ENCODE data around the gene UGT8.
A peak's percentile ranks its signal among the peaks of the same experiment; 100 is the strongest.
"Not testable (repeated sequence)": the region's sequence is repeated elsewhere in the genome, so short reads cannot be mapped to it uniquely, and the experiment has no call there.

UGT8 gene

DNA sequence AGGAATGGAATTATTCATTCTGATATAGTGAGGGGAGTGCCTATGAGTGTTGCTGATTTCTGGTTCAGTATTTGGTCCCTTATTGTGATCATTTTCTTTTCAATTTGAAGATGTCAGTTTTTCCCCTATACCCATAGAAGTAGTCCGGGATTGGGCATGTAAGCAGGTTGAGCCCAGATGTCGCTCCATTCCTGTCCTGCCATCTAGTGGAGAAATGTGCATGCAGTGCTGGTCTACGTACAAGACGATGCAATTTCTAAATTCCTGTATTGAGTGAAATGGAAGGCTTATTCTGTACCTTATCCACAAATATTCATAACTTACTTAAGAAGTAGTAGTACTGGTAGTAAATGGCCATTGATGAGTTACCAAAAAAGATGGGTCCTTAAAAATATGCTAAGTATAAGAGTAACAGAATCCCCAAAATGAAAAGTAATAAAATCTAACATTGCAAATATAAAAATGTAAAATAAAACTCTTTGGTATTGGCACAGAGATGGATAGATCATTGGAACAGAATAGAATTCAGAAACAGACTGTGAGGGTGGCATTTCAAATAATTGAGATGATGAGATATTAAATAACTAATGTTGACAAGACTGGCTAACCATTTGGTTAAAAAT, 60.9 kb downstream of the UGT8 start:
- no peak overlapping the region for H2AFZ ChIP-seq (ENCODE audit: low read depth, low read length)
- WGBS: 0% methylated on average over 1 of the region's 4 CpGs
- H3K9me3 ChIP-seq (ENCODE audit: control insufficient read depth, low read length): no peaks in the 10 kb centered on the region
- no peaks in the 10 kb centered on the region for H3K27me3 ChIP-seq (ENCODE audit: control insufficient read depth in 1 of 2, insufficient read depth in 1 of 2, low read length in 2 of 2)
- H3K18ac ChIP-seq (ENCODE audit: low read depth in 1 of 2, low read length in 2 of 2): no peak overlapping the region
- no peak overlapping the region for H4K8ac ChIP-seq (ENCODE audit: low read length)
- peak; percentile 60 for DNase-seq
- no peak overlapping the region for H4K91ac ChIP-seq (ENCODE audit: low read length)
- H2BK12ac ChIP-seq (ENCODE audit: low read length in 2 of 2): no peak overlapping the region
- H3K79me1 ChIP-seq (replicated peaks; ENCODE audit: low read length, poor library complexity, severe bottlenecking): peaks cover 1% of the 10 kb centered on the region
- H3K27ac ChIP-seq (ENCODE audit: low read length, poor library complexity, severe bottlenecking): no peak overlapping the region
- no peak overlapping the region for H2AK5ac ChIP-seq (ENCODE audit: low read length, severe bottlenecking)
- H3K4me1 ChIP-seq (ENCODE audit: control insufficient read depth, insufficient read depth, low read depth, low read length): no peaks in the 10 kb centered on the region
- no peak overlapping the region for H2BK120ac ChIP-seq (ENCODE audit: low read depth, low read length)
- no peak overlapping the region for H3K4me2 ChIP-seq (ENCODE audit: low read length, poor library complexity, severe bottlenecking)
- H3K23ac ChIP-seq (ENCODE audit: low read length in 2 of 2): no peak overlapping the region
- no peak overlapping the region for H2BK5ac ChIP-seq (ENCODE audit: low read depth, low read length, poor library complexity, severe bottlenecking)
- no peak overlapping the region for H3K4ac ChIP-seq (ENCODE audit: low read depth in 1 of 2, low read length in 2 of 2)
- H3K4me3 ChIP-seq (ENCODE audit: insufficient read depth in 1 of 2, low read depth in 1 of 2, low read length in 2 of 2): no peak overlapping the region
- no peaks in the 10 kb centered on the region for H3K36me3 ChIP-seq (ENCODE audit: control insufficient read depth in 1 of 2, insufficient read depth in 2 of 2, low read depth in 1 of 2, low read length in 2 of 2)
- H2BK15ac ChIP-seq (ENCODE audit: low read depth, poor library complexity, severe bottlenecking): no peak overlapping the region
- H3K14ac ChIP-seq (ENCODE audit: low read length in 2 of 2): no peak overlapping the region
- H3K9ac ChIP-seq (ENCODE audit: low read length): no peak overlapping the region

DNA sequence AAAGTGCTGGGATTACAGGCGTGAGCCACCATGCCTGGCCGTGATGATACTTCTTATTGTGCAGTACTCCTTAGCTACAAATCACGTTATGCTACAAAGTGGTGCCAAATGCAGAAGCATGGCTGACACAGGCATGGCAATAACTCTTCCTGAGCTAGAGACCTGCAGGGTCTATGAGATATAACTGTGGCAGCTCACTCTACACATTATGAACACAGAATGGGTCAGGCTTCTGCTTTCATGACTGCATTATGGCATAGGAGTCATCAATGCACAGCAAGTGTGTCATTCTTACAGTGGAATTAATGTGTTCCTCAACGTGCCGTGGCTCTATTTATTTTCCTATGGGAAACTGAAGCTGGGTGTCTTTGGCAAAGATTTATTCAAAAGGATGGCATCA, 64.5 kb downstream of the UGT8 start:
- no peak overlapping the region for H3K27ac ChIP-seq (ENCODE audit: low read length, poor library complexity, severe bottlenecking)
- no peak overlapping the region for H2BK5ac ChIP-seq (ENCODE audit: low read depth, low read length, poor library complexity, severe bottlenecking)
- DNase-seq: no peak
- no peak overlapping the region for H2BK15ac ChIP-seq (ENCODE audit: low read depth, poor library complexity, severe bottlenecking)
- no peak overlapping the region for H4K91ac ChIP-seq (ENCODE audit: low read length)
- H4K8ac ChIP-seq (ENCODE audit: low read length): no peak overlapping the region
- H3K4me2 ChIP-seq (ENCODE audit: low read length, poor library complexity, severe bottlenecking): no peak overlapping the region
- no peaks in the 10 kb centered on the region for H3K9me3 ChIP-seq (ENCODE audit: control insufficient read depth, low read length)
- no peak overlapping the region for H3K9ac ChIP-seq (ENCODE audit: low read length)
- H2AFZ ChIP-seq (ENCODE audit: low read depth, low read length): no peak overlapping the region
- no peak overlapping the region for H3K18ac ChIP-seq (ENCODE audit: low read depth in 1 of 2, low read length in 2 of 2)
- no peak overlapping the region for H3K4ac ChIP-seq (ENCODE audit: low read depth in 1 of 2, low read length in 2 of 2)
- H3K27me3 ChIP-seq (ENCODE audit: control insufficient read depth in 1 of 2, insufficient read depth in 1 of 2, low read length in 2 of 2): no peaks in the 10 kb centered on the region
- no peak overlapping the region for H2BK12ac ChIP-seq (ENCODE audit: low read length in 2 of 2)
- no peak overlapping the region for H3K23ac ChIP-seq (ENCODE audit: low read length in 2 of 2)
- H2AK5ac ChIP-seq (ENCODE audit: low read length, severe bottlenecking): no peak overlapping the region
- WGBS: 94% methylated on average over 5 of the region's 5 CpGs
- H2BK120ac ChIP-seq (ENCODE audit: low read depth, low read length): no peak overlapping the region
- H3K4me3 ChIP-seq (ENCODE audit: insufficient read depth in 1 of 2, low read depth in 1 of 2, low read length in 2 of 2): no peak overlapping the region
- H3K79me1 ChIP-seq (replicated peaks; ENCODE audit: low read length, poor library complexity, severe bottlenecking): no peaks in the 10 kb centered on the region
- no peaks in the 10 kb centered on the region for H3K36me3 ChIP-seq (ENCODE audit: control insufficient read depth in 1 of 2, insufficient read depth in 2 of 2, low read depth in 1 of 2, low read length in 2 of 2)
- H3K14ac ChIP-seq (ENCODE audit: low read length in 2 of 2): no peak overlapping the region
- no peaks in the 10 kb centered on the region for H3K4me1 ChIP-seq (ENCODE audit: control insufficient read depth, insufficient read depth, low read depth, low read length)

DNA sequence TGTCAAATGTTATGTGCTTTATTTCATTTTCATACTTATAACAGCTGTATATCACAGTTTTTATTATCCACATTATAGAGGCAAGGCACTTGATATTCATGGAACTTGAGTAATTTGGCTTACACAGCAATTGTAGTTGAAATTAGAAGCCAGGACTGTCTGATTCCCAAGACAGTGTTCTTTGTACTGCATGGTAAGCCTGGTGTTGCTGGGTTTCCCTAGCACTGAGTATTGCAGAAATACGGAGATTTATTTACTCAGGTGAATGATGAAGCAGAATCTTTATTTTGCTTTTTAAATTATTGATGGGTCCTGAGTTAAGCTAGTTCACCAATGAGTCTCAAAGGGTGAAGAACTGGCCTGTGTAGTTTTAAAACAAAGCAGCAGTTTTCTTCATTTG, 70.0 kb downstream of the UGT8 start:
- 84% methylated on average over 1 of the region's 1 CpG for WGBS
- H3K18ac ChIP-seq (ENCODE audit: low read depth in 1 of 2, low read length in 2 of 2): no peak overlapping the region
- no peak overlapping the region for H4K91ac ChIP-seq (ENCODE audit: low read length)
- no peak overlapping the region for H4K8ac ChIP-seq (ENCODE audit: low read length)
- no peaks in the 10 kb centered on the region for H3K9me3 ChIP-seq (ENCODE audit: control insufficient read depth, low read length)
- DNase-seq: no peak
- no peak overlapping the region for H2AK5ac ChIP-seq (ENCODE audit: low read length, severe bottlenecking)
- no peak overlapping the region for H2BK15ac ChIP-seq (ENCODE audit: low read depth, poor library complexity, severe bottlenecking)
- no peak overlapping the region for H2BK5ac ChIP-seq (ENCODE audit: low read depth, low read length, poor library complexity, severe bottlenecking)
- H3K23ac ChIP-seq (ENCODE audit: low read length in 2 of 2): no peak overlapping the region
- no peaks in the 10 kb centered on the region for H3K4me1 ChIP-seq (ENCODE audit: control insufficient read depth, insufficient read depth, low read depth, low read length)
- no peaks in the 10 kb centered on the region for H3K36me3 ChIP-seq (ENCODE audit: control insufficient read depth in 1 of 2, insufficient read depth in 2 of 2, low read depth in 1 of 2, low read length in 2 of 2)
- H3K4me2 ChIP-seq (ENCODE audit: low read length, poor library complexity, severe bottlenecking): no peak overlapping the region
- no peak overlapping the region for H3K4ac ChIP-seq (ENCODE audit: low read depth in 1 of 2, low read length in 2 of 2)
- H2AFZ ChIP-seq (ENCODE audit: low read depth, low read length): no peak overlapping the region
- H3K79me1 ChIP-seq (replicated peaks; ENCODE audit: low read length, poor library complexity, severe bottlenecking): no peaks in the 10 kb centered on the region
- H3K27me3 ChIP-seq (ENCODE audit: control insufficient read depth in 1 of 2, insufficient read depth in 1 of 2, low read length in 2 of 2): no peaks in the 10 kb centered on the region
- no peak overlapping the region for H2BK12ac ChIP-seq (ENCODE audit: low read length in 2 of 2)
- H2BK120ac ChIP-seq (ENCODE audit: low read depth, low read length): no peak overlapping the region
- H3K9ac ChIP-seq (ENCODE audit: low read length): no peak overlapping the region
- H3K27ac ChIP-seq (ENCODE audit: low read length, poor library complexity, severe bottlenecking): no peak overlapping the region
- no peak overlapping the region for H3K4me3 ChIP-seq (ENCODE audit: insufficient read depth in 1 of 2, low read depth in 1 of 2, low read length in 2 of 2)
- H3K14ac ChIP-seq (ENCODE audit: low read length in 2 of 2): no peak overlapping the region

DNA sequence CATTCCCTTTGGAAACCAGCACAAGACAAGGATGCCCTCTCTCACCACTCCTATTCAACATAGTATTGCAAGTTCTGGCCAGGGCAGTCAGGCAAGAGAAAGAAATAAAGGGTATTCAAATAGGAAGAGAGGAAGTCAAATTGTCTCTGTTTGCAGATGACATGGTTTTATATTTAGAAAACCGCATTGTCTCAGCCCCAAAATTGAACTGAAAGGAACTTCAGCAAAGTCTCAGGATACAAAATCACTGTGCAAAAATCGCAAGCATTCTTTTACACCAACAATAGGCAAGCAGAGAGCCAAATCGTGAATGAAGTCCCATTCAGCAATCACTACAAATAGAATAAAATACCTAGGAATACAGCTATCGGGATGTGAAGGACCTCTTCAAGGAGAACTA, 72.1 kb downstream of the UGT8 start:
- not testable (repeated sequence) for H4K91ac ChIP-seq (ENCODE audit: low read length); H3K9me3 ChIP-seq (ENCODE audit: control insufficient read depth, low read length); H2AK5ac ChIP-seq (ENCODE audit: low read length, severe bottlenecking); H3K14ac ChIP-seq (ENCODE audit: low read length in 2 of 2); H3K9ac ChIP-seq (ENCODE audit: low read length); DNase-seq; H3K4ac ChIP-seq (ENCODE audit: low read depth in 1 of 2, low read length in 2 of 2); H3K36me3 ChIP-seq (ENCODE audit: control insufficient read depth in 1 of 2, insufficient read depth in 2 of 2, low read depth in 1 of 2, low read length in 2 of 2); H3K23ac ChIP-seq (ENCODE audit: low read length in 2 of 2); H2AFZ ChIP-seq (ENCODE audit: low read depth, low read length); H3K18ac ChIP-seq (ENCODE audit: low read depth in 1 of 2, low read length in 2 of 2); H3K4me1 ChIP-seq (ENCODE audit: control insufficient read depth, insufficient read depth, low read depth, low read length); H3K4me2 ChIP-seq (ENCODE audit: low read length, poor library complexity, severe bottlenecking); H3K4me3 ChIP-seq (ENCODE audit: insufficient read depth in 1 of 2, low read depth in 1 of 2, low read length in 2 of 2); H4K8ac ChIP-seq (ENCODE audit: low read length); H3K27me3 ChIP-seq (ENCODE audit: control insufficient read depth in 1 of 2, insufficient read depth in 1 of 2, low read length in 2 of 2); H3K79me1 ChIP-seq (replicated peaks; ENCODE audit: low read length, poor library complexity, severe bottlenecking); H3K27ac ChIP-seq (ENCODE audit: low read length, poor library complexity, severe bottlenecking); H2BK120ac ChIP-seq (ENCODE audit: low read depth, low read length); H2BK5ac ChIP-seq (ENCODE audit: low read depth, low read length, poor library complexity, severe bottlenecking); H2BK12ac ChIP-seq (ENCODE audit: low read length in 2 of 2); H2BK15ac ChIP-seq (ENCODE audit: low read depth, poor library complexity, severe bottlenecking)
- WGBS: 92% methylated on average over 4 of the region's 4 CpGs

Measured in mesenchymal stem cell (in vitro differentiated cells and primary cell).